ENCODE measurements around the gene CITED1. TPM values are rescaled to one million over a fixed set of nuclear protein-coding genes. Genes with fewer than 3 reads are reported as not detected.

The CITED1 gene
- total and polyA plus RNA-seq, 2 of the 4 experiments (the other 2 are of a cell fraction): 0.18 to 0.24 TPM

DNA sequence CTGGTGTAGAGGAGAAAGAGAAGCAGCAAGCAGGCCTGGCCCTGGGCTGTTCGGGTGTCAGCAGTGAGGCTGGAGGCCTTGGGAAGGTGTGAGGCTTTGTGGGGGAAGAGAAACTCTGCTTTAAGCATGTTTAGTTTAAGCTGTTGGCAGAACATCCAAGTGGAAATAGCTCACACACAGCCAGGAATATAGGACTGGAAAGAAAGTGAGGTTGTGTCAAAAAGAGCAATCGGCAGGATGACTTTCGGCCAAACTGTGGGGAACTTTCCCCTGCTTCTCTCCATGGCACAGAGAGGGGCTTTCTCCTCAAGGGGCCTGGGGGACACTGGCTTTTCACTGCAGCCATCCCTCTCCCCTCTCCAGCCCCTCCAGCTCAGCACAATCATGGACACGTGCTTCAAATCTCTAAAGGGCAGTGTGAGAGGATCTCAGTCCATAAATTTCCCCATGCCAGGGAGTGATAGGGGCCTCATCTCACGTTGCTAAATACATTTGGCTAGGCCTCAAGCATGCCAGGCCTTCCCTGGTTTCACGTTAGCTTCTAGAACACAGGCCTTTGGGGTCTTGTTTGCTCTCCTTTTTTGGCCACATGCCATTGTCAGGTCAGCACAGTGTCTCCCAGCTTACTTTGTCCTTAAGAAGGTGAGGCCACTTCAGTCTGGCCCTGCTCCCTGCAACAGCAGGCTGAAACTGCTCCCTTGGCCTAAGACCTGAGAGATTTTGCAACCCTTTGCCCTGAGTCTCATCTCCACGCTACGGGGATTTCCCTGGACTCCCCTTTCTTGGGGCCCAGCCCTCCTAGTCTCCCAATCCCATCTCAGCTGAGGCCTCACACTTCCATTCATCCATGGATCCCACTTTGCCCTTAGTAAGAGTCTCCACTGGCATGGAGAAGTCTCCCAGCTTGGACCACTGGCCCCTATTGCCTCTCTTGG is 8.3 kb upstream of the CITED1 start:
- Histone ChIP-seq H4K91ac (ENCODE audit: insufficient read depth, low read depth, low read length) (no peak overlapping the region), H2AK9ac (replicated peaks; ENCODE audit: low read depth, low read length, poor library complexity) (no peak overlapping the region), H3K4me2 (ENCODE audit: low read depth, low read length) (no peak overlapping the region), H4K5ac (ENCODE audit: low read depth, low read length) (no peak overlapping the region), H2BK5ac (ENCODE audit: low read depth, low read length, poor library complexity, severe bottlenecking) (no peak overlapping the region), H2AFZ (replicated peaks; ENCODE audit: low read length, poor library complexity) (no peak overlapping the region), H3K9me1 (ENCODE audit: insufficient read depth, low read length) (no peaks in the 10 kb centered on the region), H3K4me3 (ENCODE audit: insufficient read depth, low read depth, low read length) (no peak overlapping the region), H3K27me3 (ENCODE audit: control insufficient read depth, insufficient read depth, low read length) (peaks cover 56% of the 10 kb centered on the region), H3K4ac (ENCODE audit: low read depth, low read length) (no peak overlapping the region), H3K14ac (replicated peaks; ENCODE audit: low read depth, low read length) (no peak overlapping the region), H3K9me3 (ENCODE audit: control insufficient read depth, insufficient read depth, low read length) (no peaks in the 10 kb centered on the region), H3K27ac (ENCODE audit: insufficient read depth, low read length) (no peak overlapping the region), H2BK15ac (ENCODE audit: low read depth, low read length) (no peak overlapping the region), H4K8ac (ENCODE audit: low read depth in 2 of 2, low read length in 2 of 2) (no peak overlapping the region), H3K56ac (ENCODE audit: extremely low read depth, insufficient read depth, low read length) (no peak overlapping the region), H2BK120ac (ENCODE audit: low read depth, low read length) (no peak overlapping the region), H4K20me1 (ENCODE audit: insufficient read depth, low read length) (no peaks in the 10 kb centered on the region), H3K4me1 (ENCODE audit: control insufficient read depth, insufficient read depth, low read length) (no peaks in the 10 kb centered on the region; the same call in 1 of the 2 replicates), H2AK5ac (ENCODE audit: low read depth, low read length) (no peak overlapping the region), H3K9ac (ENCODE audit: low read depth, low read length) (no peak overlapping the region), H3K18ac (ENCODE audit: low read depth, low read length) (no peak overlapping the region), H2BK20ac (ENCODE audit: low read depth, low read length) (no peak overlapping the region), H3K79me1 (ENCODE audit: low read depth in 1 of 2, low read length in 2 of 2) (no peaks in the 10 kb centered on the region), H3K23ac (ENCODE audit: low read depth, low read length) (no peak overlapping the region), H3K36me3 (ENCODE audit: control insufficient read depth, insufficient read depth, low read length) (no peaks in the 10 kb centered on the region)
- ATAC-seq (ENCODE audit: low read depth): no peak
- 23% methylated on average over 2 of the region's 8 CpGs; no CpG with 5 or more reads in 1 of the 2 experiments for WGBS, 2 experiments (ENCODE audit: extremely low coverage in 2 of 2, insufficient read length in 1 of 2)
- ChIA-PET POLR2A (ENCODE audit: unreplicated experiment) (no interaction called here), CTCF (no interaction called here)
- BruUV-seq (replicated peaks): no TSS peak
- TF ChIP-seq MAFK (IDR thresholded peaks at IDR 0.05; ENCODE audit: low read depth, low read length) (no peak), FOS (IDR thresholded peaks at IDR 0.05; ENCODE audit: low read depth, low read length) (no peak), BHLHE40 (IDR thresholded peaks at IDR 0.05; ENCODE audit: low read depth, low read length) (no peak), RFX5 (IDR thresholded peaks at IDR 0.05; ENCODE audit: low read depth, low read length) (no peak), NFE2L2 (IDR thresholded peaks at IDR 0.05; ENCODE audit: low read depth, low read length) (no peak), POLR2A (IDR thresholded peaks at IDR 0.05; ENCODE audit: low read depth, low read length) (no peak), MXI1 (IDR thresholded peaks at IDR 0.05; ENCODE audit: borderline replicate concordance, low read depth, low read length) (no peak), RCOR1 (IDR thresholded peaks at IDR 0.05; ENCODE audit: insufficient replicate concordance, low read length) (no peak), RAD21 (IDR thresholded peaks at IDR 0.05; ENCODE audit: low read length) (no peak), SMC3 (IDR thresholded peaks at IDR 0.05; ENCODE audit: low read depth, low read length) (no peak), MAZ (IDR thresholded peaks at IDR 0.05; ENCODE audit: borderline replicate concordance, low read depth, low read length) (no peak), CHD1 (IDR thresholded peaks at IDR 0.05; ENCODE audit: low read depth, low read length) (no peak), CEBPB (IDR thresholded peaks at IDR 0.05; ENCODE audit: low read depth, low read length) (no peak)
- TF ChIP-seq, protein P1, sequence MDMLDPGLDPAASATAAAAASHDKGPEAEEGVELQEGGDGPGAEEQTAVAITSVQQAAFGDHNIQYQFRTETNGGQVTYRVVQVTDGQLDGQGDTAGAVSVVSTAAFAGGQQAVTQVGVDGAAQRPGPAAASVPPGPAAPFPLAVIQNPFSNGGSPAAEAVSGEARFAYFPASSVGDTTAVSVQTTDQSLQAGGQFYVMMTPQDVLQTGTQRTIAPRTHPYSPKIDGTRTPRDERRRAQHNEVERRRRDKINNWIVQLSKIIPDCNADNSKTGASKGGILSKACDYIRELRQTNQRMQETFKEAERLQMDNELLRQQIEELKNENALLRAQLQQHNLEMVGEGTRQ (IDR thresholded peaks at IDR 0.05; ENCODE audit: low read depth, low read length): no peak
- TF ChIP-seq, protein P2, sequence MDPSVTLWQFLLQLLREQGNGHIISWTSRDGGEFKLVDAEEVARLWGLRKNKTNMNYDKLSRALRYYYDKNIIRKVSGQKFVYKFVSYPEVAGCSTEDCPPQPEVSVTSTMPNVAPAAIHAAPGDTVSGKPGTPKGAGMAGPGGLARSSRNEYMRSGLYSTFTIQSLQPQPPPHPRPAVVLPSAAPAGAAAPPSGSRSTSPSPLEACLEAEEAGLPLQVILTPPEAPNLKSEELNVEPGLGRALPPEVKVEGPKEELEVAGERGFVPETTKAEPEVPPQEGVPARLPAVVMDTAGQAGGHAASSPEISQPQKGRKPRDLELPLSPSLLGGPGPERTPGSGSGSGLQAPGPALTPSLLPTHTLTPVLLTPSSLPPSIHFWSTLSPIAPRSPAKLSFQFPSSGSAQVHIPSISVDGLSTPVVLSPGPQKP (IDR thresholded peaks at IDR 0.05; ENCODE audit: borderline replicate concordance, low read depth, low read length): no peak
- intact Hi-C loops (cut with micrococcal nuclease): no loop called here
- in situ Hi-C loops (cut with MboI; ENCODE audit: low sequenced_read_pairs): no loop called here
- DNase-seq: no peak
- dilution Hi-C loops (cut with HindIII; ENCODE audit: low sequenced_read_pairs, unreplicated experiment): no loop called here
